Amygdala (tissue), 56 donors: ENCODE results near the gene DIAPH1.

Source experiments
- DNase-seq, 56 donors: peaks; one replicate each; lab custom pipeline; 2025; lab: John Stamatoyannopoulos, UW

DIAPH1 gene

GRCh38 chr5:141524604-141525597, 93.9 kb downstream of the DIAPH1 start:
- peak in 52 of 56 donors; percentile 36 to 89 (median 72) for DNase-seq

DNA sequence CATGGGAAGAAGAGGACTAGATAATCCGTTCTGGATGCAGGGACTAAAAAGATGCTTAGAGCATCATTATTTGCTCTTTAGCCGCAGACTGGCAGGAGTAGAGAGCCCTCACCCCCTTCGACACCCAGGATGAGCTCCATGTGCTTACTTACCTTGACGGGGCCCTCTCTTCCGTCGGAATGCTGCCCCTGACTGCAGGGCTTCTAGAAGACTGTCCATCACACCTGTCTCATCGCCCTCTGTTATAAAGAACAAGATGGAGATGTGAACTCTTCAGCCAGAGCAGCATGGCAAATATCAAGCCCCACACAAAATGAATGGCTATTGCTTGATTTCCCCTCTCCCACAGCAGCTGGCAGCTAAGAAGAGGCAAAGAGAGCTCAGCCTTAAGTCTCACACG, 94.8 kb downstream of the DIAPH1 start:
- DNase-seq: no peak

DNA sequence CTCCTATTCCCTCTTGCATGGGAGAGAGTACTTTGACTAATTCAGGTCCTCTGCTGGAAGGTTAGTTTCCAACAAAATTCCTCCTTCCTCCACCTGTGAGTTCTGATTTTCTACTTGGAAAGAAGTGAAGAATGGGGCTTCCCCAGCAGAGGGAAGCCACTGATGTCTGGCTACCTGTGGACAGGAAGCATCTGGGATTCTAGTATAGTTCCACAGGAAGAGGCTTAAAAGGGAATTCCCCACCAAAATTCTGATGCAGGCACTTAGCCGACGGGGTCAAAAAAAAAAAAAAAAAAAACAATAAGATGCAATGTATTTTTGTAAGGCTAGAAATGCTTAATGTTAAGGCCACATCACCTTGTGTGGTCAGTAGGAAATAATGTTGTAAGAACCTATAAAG, 96.5 kb downstream of the DIAPH1 start:
- no peak for DNase-seq

- peak in 29 of 56 donors; percentile 16 to 80 (median 50) for DNase-seq
These were observed 97.5 kb downstream of the DIAPH1 start for GRCh38 chr5:141521244-141521781.

DNA sequence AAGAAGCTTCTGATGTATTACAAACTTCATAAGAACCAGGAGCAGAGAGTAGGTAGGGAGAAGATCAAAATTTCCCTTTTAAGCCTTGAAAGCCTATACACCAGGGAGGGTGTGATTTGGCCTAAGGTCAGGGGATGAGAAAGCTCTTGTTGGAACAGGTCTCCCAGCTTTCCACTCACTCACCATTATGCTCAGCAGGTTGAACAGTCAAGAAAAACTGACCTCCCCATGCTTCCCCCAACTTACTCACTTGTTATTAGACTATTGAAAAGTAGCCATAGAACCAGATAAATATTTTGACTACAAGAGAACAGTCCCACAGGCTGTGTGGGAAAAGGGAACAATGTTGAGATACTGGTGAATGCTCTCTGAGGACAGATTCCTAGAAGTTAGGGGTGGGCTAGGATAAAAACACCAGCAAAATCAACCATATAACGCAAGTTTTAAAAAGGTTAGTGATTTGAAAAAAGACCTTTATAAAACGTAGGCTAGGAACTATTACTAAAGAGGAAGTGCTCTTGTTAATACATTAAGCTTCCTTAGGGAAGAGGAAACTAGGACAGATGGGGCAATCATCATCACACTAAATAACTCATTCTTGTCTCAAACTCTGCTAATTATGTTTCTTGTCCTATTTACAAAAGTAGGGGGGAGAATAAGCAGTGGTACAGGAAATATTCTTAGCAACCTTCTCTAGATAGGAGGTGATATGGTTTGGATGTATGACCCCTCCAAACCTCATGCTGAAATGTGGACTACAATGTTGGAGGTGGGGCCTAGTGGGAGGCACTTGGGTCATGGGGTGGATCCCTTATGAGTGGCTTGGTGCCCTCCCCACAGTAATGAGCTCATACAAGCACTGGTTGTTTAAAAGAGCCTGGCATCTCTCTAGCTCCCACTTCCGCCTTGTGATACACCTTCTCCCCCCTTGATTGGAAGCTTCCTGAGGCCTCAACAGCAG, 98.9 kb downstream of the DIAPH1 start:
- no peak for DNase-seq

- DNase-seq: no peak
These were observed 100.2 kb downstream of the DIAPH1 start for GRCh38 chr5:141518618-141519015.

GRCh38 chr5:141517880-141518617, 100.8 kb downstream of the DIAPH1 start:
- DNase-seq: no peak

DNA sequence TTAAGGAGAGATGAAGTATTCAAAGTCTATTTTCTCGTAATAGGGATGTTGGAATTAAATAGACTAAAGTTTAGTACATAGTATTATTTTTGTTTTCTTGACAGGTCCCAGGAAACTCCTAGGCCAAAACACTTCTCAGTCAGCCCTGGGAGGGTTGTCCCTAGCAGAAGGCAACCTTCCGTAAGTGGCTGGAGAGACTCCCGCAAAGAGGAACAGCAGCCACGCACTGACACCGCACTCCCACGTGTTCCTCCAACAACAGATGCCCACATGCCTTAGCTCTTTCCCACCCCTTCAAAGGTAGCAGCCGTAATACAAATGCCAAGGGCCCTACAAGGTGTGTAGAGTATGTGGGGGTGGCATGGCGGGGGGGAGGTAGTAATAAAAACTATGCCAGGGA, 101.5 kb downstream of the DIAPH1 start:
- no peak for DNase-seq

GRCh38 chr5:141516672-141517025, 102.2 kb downstream of the DIAPH1 start:
- DNase-seq: no peak

GRCh38 chr5:141515946-141516671, 102.7 kb downstream of the DIAPH1 start:
- no peak for DNase-seq

- peak in 4 of 56 donors; percentile 24 to 28 (median 26) for DNase-seq
These were observed 103.7 kb downstream of the DIAPH1 start for GRCh38 chr5:141515141-141515540.

DNA sequence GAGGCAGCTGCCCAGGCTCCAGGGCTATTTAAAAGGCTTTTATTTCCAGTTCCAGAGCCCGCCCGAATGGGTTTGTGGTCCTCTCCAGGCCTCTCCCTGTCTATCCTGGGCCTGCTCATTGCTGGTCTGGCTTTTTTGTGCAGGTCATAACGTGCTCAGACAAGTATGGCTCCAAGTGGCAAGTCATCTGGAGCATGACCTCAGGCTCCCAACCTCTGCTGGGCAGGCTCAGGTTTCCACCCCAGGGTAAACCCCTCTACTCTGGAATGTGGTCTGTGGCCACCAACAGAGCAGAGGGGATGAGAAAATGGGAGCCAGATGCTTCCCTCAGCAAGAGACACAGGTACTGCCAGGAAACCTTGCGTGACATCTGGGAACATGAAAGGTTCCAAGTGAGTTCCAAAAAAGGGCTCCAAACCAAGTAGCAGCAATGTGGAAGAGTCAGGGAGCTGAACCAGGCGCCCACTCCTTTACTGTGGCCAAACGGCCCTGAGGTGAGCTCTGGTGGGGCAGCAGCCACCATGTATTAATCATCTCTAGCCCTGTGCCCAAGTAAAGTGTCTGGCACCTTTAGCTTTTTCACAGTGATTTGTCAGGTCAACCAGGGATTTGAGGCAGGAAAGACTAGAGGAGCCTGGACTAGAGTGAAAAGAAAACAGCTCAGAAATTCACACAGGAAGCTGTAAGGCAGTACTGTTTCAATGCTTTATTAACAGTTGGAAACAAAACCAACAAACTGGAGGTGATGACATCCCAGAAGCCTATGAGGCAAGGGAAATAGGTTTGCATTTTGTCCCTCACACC, 104.3 kb downstream of the DIAPH1 start:
- no peak for DNase-seq

- DNase-seq: peak in 52 of 56 donors; percentile 36 to 92 (median 81)
These were observed 105.0 kb downstream of the DIAPH1 start for GRCh38 chr5:141513627-141514329.

- peak in 22 of 56 donors; percentile 16 to 74 (median 56) for DNase-seq
These were observed 105.7 kb downstream of the DIAPH1 start for GRCh38 chr5:141512911-141513626.

GRCh38 chr5:141512390-141512910, 106.3 kb downstream of the DIAPH1 start:
- DNase-seq: peak in 37 of 56 donors; percentile 16 to 81 (median 52)

DNA sequence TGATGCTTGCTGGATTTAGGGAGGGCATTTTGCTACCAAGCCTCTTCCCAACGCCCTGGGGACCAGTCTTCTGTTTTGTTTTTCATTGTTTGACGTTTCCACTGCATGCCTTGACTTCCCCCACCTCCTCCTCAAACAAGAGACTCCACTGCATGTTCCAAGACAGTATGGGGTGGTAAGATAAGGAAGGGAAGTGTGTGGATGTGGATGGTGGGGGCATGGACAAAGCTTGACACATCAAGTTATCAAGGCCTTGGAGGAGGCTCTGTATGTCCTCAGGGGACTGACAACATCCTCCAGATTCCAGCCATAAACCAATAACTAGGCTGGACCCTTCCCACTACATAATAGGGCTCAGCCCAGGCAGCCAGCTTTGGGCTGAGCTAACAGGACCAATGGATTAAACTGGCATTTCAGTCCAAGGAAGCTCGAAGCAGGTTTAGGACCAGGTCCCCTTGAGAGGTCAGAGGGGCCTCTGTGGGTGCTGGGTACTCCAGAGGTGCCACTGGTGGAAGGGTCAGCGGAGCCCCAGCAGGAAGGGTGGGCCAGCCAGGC, 107.0 kb downstream of the DIAPH1 start:
- no peak for DNase-seq
